Smooth muscle cell (in vitro differentiated cells): ENCODE results near the gene NPAS4. TPM values are rescaled to one million over a fixed set of nuclear protein-coding genes. Genes with fewer than 3 reads are reported as not detected.

Experiments used
- DNase-seq: peaks from one replicate; lab custom pipeline; 2025; ENCODE audit not compliant: unreplicated experiment; lab: John Stamatoyannopoulos, UW
- H2AFZ ChIP-seq: fragments of 200-600 bp; sonication (generic); 2 replicates; pipeline ENCODE4 v1.6.0; 2016; ENCODE audit warnings: antibody characterized with exemption, low read depth, mild to moderate bottlenecking
- H3F3A ChIP-seq: fragments of 200-600 bp; sonication (generic); 2 replicates; pipeline ENCODE4 v1.6.0; 2017; ENCODE audit warnings: antibody characterized with exemption, low read depth
- H3K27ac ChIP-seq: fragments of 200-600 bp; sonication (generic); 2 replicates; pipeline ENCODE4 v1.5.1; 2016; ENCODE audit warnings: low read depth, mild to moderate bottlenecking
- H3K27me3 ChIP-seq: fragments of 200-600 bp; sonication (generic); 2 replicates; pipeline ENCODE4 v1.6.1; 2016; ENCODE audit warnings: low read depth, mild to moderate bottlenecking
- H3K36me3 ChIP-seq: fragments of 200-600 bp; sonication (generic); 2 replicates; pipeline ENCODE4 v1.5.1; 2016; ENCODE audit warnings: low read depth
- H3K4me1 ChIP-seq: fragments of 200-600 bp; sonication (generic); 2 replicates; pipeline ENCODE4 v1.5.1; 2016; ENCODE audit warnings: low read depth
- H3K4me2 ChIP-seq: fragments of 200-600 bp; sonication (generic); 2 replicates; pipeline ENCODE4 v1.6.0; 2016; ENCODE audit warnings: mild to moderate bottlenecking
- H3K4me3 ChIP-seq: fragments of 200-600 bp; sonication (generic); 2 replicates; pipeline ENCODE4 v1.5.1; 2016; ENCODE audit warnings: mild to moderate bottlenecking
- H3K79me2 ChIP-seq: fragments of 200-600 bp; sonication (generic); 2 replicates; pipeline ENCODE4 v1.6.0; 2016; ENCODE audit warnings: low read depth, mild to moderate bottlenecking
- H3K9ac ChIP-seq: fragments of 200-600 bp; sonication (generic); 2 replicates; pipeline ENCODE4 v1.6.0; 2016; ENCODE audit warnings: low read depth
- H3K9me3 ChIP-seq: fragments of 200-600 bp; sonication (generic); replicated peaks from 2 replicates; pipeline ENCODE4 v1.5.1; 2016; ENCODE audit warnings: low read depth
- H4K20me1 ChIP-seq: fragments of 200-600 bp; sonication (generic); 2 replicates; pipeline ENCODE4 v1.6.0; 2016; ENCODE audit warnings: low read depth
- CTCF ChIP-seq: fragments of 200-600 bp; sonication (generic); IDR thresholded peaks from 2 replicates; pipeline ENCODE4 v1.5.1; 2017; ENCODE audit warnings: borderline replicate concordance, mild to moderate bottlenecking, antibody characterized with exemption; ENCODE audit not compliant: insufficient read depth, poor library complexity, severe bottlenecking
- WGBS: methylation state at CpG from one replicate; pipeline ENCODE4 v1.1.7; 2016; ENCODE audit warnings: low lambda C conversion rate; 5-methylcytosine and 5-hydroxymethylcytosine counted together
- polyA plus RNA-seq: library from polyadenylated mRNA; unstranded; fragments of >200 nt; fragmentation: Nextera tagmentation; extraction: Ambion mirVana; gene quantifications from 2 replicates; pipeline ENCODE4 v1.2.1, GENCODE V29; 2016
- total RNA-seq: library from RNA; depleted of rRNA; stranded (reverse); fragments of >200 nt; gene quantifications from 2 replicates; pipeline ENCODE4 v1.2.3, GENCODE V29; 2014

Gene NPAS4
- total and polyA plus RNA-seq, 2 experiments from 2014 or later = 0.58 to 1.1 TPM

DNA sequence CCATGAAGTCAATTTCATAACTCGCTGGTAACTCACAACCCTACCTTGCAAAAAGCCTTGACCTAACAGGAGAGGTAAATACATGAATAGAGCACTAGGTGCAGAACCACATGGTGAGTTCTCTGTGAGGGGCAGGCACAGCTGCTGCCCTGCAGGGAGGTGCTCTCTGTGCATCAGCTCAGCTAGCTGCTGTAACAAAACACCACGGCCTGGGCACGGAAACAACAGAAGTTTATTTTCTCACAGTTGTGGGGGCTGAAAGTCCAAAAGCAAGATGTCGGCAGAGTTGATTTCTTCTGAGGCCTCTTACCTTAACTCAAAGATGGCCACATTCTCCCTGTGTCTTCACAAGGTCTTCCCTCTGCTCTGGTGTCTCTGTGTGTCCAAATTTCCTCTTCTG, 30.8 kb downstream of the NPAS4 start:
- Histone ChIP-seq H3K9me3 (no peaks in the 10 kb centered on the region), H2AFZ (no peak overlapping the region), H4K20me1 (no peaks in the 10 kb centered on the region), H3K4me3 (no peak overlapping the region), H3K36me3 (no peaks in the 10 kb centered on the region), H3K79me2 (no peaks in the 10 kb centered on the region), H3F3A (no peaks in the 10 kb centered on the region), H3K9ac (no peak overlapping the region), H3K27ac (no peak overlapping the region), H3K4me2 (no peak overlapping the region), H3K27me3 (no peaks in the 10 kb centered on the region), H3K4me1 (no peaks in the 10 kb centered on the region)
- 83% methylated on average over 4 of the region's 4 CpGs for WGBS
- TF ChIP-seq CTCF = no peak
- no peak for DNase-seq

GRCh38 chr11:66454247-66454646, 33.4 kb downstream of the NPAS4 start:
- no peaks in the 10 kb centered on the region for H3K9me3 ChIP-seq
- H3F3A ChIP-seq = no peaks in the 10 kb centered on the region
- no peak for TF ChIP-seq CTCF
- 61% methylated on average over 6 of the region's 6 CpGs for WGBS
- H3K4me1 ChIP-seq = no peaks in the 10 kb centered on the region
- no peaks in the 10 kb centered on the region for H4K20me1 ChIP-seq
- H2AFZ ChIP-seq = no peak overlapping the region
- peak overlapping the region; percentile 35 for H3K9ac ChIP-seq
- H3K79me2 ChIP-seq = no peaks in the 10 kb centered on the region
- no peak overlapping the region for H3K4me3 ChIP-seq
- DNase-seq = no peak
- no peak overlapping the region for H3K4me2 ChIP-seq
- no peaks in the 10 kb centered on the region for H3K27me3 ChIP-seq
- no peaks in the 10 kb centered on the region for H3K36me3 ChIP-seq
- H3K27ac ChIP-seq = peak overlapping the region; percentile 70

DNA sequence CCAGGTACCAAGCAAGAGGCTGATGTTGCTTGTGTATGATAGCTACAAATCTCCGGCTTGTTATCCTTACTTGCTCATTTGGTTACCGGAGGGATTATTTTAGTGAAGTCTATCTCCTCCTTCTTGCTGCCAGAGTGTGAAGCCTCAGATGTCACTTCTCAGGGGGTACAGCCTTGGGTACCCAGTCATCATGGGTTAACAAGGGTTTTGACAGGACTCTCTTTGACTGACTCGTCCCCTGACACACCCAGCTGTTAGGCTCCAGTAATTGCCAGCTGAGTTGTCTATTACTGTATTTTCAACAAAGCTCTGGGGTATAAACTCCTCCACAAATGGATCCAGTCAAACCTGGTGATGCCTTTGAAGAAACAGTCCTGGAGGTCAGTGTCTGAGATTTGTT, 34.0 kb downstream of the NPAS4 start:
- Histone ChIP-seq H3K9ac (peak overlapping the region; percentile 35), H3K36me3 (no peaks in the 10 kb centered on the region), H2AFZ (no peak overlapping the region), H3F3A (no peaks in the 10 kb centered on the region), H3K9me3 (no peaks in the 10 kb centered on the region), H3K4me1 (no peaks in the 10 kb centered on the region), H4K20me1 (no peaks in the 10 kb centered on the region), H3K4me2 (no peak overlapping the region), H3K79me2 (no peaks in the 10 kb centered on the region), H3K27me3 (no peaks in the 10 kb centered on the region), H3K27ac (peak overlapping the region; percentile 70), H3K4me3 (no peak overlapping the region)
- WGBS = 76% methylated on average over 3 of the region's 3 CpGs
- no peak for TF ChIP-seq CTCF
- DNase-seq = no peak

GRCh38 chr11:66457826-66458225, 37.0 kb downstream of the NPAS4 start:
- H3F3A ChIP-seq = no peaks in the 10 kb centered on the region
- no peak for TF ChIP-seq CTCF
- WGBS = 91% methylated on average over 6 of the region's 6 CpGs
- H4K20me1 ChIP-seq = no peaks in the 10 kb centered on the region
- H3K4me1 ChIP-seq = no peaks in the 10 kb centered on the region
- no peak overlapping the region for H3K27ac ChIP-seq
- H3K36me3 ChIP-seq = no peaks in the 10 kb centered on the region
- no peaks in the 10 kb centered on the region for H3K79me2 ChIP-seq
- no peak for DNase-seq
- H3K4me2 ChIP-seq = no peak overlapping the region
- H3K4me3 ChIP-seq = no peak overlapping the region
- no peak overlapping the region for H3K9ac ChIP-seq
- no peaks in the 10 kb centered on the region for H3K9me3 ChIP-seq
- no peaks in the 10 kb centered on the region for H3K27me3 ChIP-seq
- no peak overlapping the region for H2AFZ ChIP-seq
